Measurements from ENCODE around the gene RHBDL3. TPM values are rescaled to one million over a fixed set of nuclear protein-coding genes. Genes with fewer than 3 reads are reported as not detected.
"Not testable (repeated sequence)": the region's sequence is repeated elsewhere in the genome, so short reads cannot be mapped to it uniquely, and the experiment has no call there.

Gene RHBDL3
- total and polyA plus RNA-seq, 5 experiments from 2014 or later = not detected

DNA sequence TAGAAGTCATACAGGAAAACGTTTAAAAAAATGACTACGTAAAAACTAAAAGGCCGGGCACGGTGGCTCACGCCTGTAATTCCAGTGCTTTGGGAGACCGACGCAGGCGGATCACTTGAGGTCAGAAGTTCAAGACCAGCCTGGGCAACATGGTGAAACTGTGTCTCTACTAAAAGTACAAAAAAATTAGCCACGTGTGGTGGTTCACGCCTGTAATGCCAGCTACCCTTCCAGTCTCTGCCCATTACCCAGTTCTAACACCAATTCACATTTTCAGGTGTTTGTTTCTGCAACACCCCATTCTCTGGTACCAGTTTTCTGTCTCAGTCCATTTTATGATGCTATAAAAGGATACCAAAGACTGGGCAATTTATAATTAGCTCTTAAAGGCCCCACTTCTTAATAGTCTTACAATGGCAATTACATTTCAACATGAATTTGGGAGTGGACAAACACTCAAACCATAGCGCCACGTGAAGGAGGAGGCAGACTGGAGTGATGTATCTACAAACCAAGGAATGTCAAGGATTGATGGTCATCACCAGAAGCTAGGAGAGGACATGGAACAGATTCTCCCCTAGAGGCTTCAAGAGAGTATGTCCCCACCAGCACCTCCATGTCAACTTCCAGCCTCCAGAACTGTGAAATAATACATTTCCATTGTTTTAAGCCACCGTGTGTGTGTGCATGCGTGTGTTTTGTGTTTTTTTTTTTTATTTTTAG, 77.1 kb downstream of the RHBDL3 start:
- POLR2A ChIA-PET = interaction anchor here (0.8 to 2.2 kb wide), 5 partner anchors 7 to 442 kb away, joined by 3 to 28 read pairs (median 4); partner anchors contain the start of genes PSMD11, UTP6 and ZNF207
- Mint-ChIP-seq H3K4me3 (peak overlapping the region; percentile 85 to 97 (median 91)), H3K9me3 (no peaks in the 10 kb centered on the region), H3K36me3 (peaks cover 0 to 22% (median 0%) of the 10 kb centered on the region in 3 donors), H3K27me3 (no peaks in the 10 kb centered on the region), H3K4me1 (peaks cover 12 to 27% (median 20%) of the 10 kb centered on the region in 4 donors), H3K27ac (peak overlapping the region; percentile 89 to 98 (median 95))
- peak in 1 of 10 donors; percentile 8 for DNase-seq
- ATAC-seq = no peak

DNA sequence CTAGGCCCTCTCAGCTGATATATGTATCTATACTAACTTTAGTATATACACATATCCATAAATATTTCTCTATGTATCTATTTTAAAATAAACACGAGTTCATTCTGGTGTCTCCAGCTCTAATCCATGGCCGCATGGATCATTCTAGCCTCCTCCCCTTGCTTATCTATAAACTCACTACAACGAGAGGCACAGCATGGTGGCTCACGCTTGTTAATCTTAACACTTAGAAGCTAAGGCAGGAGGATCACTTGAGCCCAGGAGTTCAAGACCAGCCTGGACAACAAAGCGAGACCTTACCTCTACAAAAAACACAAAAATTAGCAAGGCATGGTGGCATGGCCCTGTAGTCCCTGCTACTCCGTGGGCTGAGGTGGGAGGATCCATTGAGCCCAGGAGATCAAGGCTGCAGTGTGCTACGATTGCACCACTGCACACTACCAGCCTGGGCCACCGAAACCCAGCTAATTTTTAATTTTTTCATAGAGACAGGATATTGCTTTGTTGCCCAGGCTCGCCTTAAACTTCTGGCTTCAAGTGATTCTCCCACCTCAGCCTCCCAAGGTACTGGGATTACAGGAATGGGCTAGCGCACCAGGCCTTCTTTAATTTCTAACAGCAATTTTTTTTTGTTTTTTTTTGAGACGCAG, 80.4 kb downstream of the RHBDL3 start:
- no peaks in the 10 kb centered on the region for H3K27me3 Mint-ChIP-seq
- H3K4me3 Mint-ChIP-seq = no peak overlapping the region
- H3K4me1 Mint-ChIP-seq = peaks cover 12 to 30% (median 23%) of the 10 kb centered on the region in 4 donors
- DNase-seq (no peak), ATAC-seq (no peak)
- no peaks in the 10 kb centered on the region for H3K9me3 Mint-ChIP-seq
- POLR2A ChIA-PET = no interaction called here
- H3K36me3 Mint-ChIP-seq = peaks cover 0 to 8% (median 3%) of the 10 kb centered on the region in 3 donors
- H3K27ac Mint-ChIP-seq = peak overlapping the region in 1 of 10 donors; percentile 57

DNA sequence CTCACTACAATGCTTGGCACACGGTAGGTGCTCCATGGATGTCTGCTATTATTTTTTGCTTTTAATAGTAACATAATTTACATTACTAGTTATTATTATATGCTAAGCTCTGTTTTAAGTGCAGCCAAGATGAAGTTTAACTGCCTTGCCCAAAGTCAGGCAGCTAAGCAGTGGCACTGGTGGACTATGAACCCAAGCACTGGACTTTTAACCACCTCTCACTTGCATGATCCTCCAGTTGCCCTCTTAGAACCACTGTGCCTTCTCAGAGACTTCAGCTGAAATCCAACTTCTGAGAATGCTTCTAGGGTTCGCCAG, 82.8 kb downstream of the RHBDL3 start:
- no peak for DNase-seq
- H3K4me3 Mint-ChIP-seq = peak overlapping the region in 9 of 10 donors; percentile 49 to 100 (median 73)
- POLR2A ChIA-PET = interaction anchor here (0.7 to 3.4 kb wide), 3 partner anchors 7 to 1029 kb away, joined by 3 to 28 read pairs (median 3); partner anchors contain the start of genes C17orf75 and LRRC37B
- no peak for ATAC-seq
- H3K4me1 Mint-ChIP-seq = peaks cover 10 to 33% (median 22%) of the 10 kb centered on the region in 4 donors
- H3K9me3 Mint-ChIP-seq = no peaks in the 10 kb centered on the region
- peak overlapping the region in 9 of 10 donors; percentile 21 to 100 (median 75) for H3K27ac Mint-ChIP-seq
- H3K27me3 Mint-ChIP-seq = no peaks in the 10 kb centered on the region
- peaks cover 5 to 23% (median 8%) of the 10 kb centered on the region in 3 donors for H3K36me3 Mint-ChIP-seq

DNA sequence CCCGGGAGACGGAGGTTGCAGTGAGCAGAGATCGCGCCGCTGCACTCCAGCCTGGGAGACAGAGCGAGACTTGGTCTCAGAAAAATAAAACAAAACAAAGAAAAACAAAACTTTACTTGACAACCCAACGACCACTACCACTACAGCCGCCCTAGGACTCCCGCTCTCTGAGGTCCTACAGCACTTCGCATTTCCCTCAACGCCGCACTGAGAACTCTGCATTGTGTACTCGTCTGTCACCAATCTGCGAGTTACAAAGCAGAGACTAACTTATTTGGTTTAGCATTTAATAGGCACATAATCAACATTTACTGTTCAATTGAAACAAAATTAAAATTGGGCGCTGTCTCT, 83.8 kb downstream of the RHBDL3 start:
- peak in 2 of 10 donors; percentile 6 to 19 for DNase-seq
- H3K9me3 Mint-ChIP-seq = no peaks in the 10 kb centered on the region
- peaks cover 10 to 38% (median 29%) of the 10 kb centered on the region in 4 donors for H3K4me1 Mint-ChIP-seq
- POLR2A ChIA-PET = interaction anchor here (0.6 to 3.4 kb wide), 4 partner anchors 8 to 343 kb away, joined by 3 to 28 read pairs (median 8); partner anchors contain the start of genes C17orf75, LRRC37B and PSMD11
- no peaks in the 10 kb centered on the region for H3K27me3 Mint-ChIP-seq
- peak overlapping the region; percentile 96 to 100 (median 98) for H3K4me3 Mint-ChIP-seq
- H3K36me3 Mint-ChIP-seq = peaks cover 7 to 31% (median 8%) of the 10 kb centered on the region in 3 donors
- H3K27ac Mint-ChIP-seq = peak overlapping the region; percentile 98 to 100 (median 99)
- peak; percentile 11 to 16 for ATAC-seq

DNA sequence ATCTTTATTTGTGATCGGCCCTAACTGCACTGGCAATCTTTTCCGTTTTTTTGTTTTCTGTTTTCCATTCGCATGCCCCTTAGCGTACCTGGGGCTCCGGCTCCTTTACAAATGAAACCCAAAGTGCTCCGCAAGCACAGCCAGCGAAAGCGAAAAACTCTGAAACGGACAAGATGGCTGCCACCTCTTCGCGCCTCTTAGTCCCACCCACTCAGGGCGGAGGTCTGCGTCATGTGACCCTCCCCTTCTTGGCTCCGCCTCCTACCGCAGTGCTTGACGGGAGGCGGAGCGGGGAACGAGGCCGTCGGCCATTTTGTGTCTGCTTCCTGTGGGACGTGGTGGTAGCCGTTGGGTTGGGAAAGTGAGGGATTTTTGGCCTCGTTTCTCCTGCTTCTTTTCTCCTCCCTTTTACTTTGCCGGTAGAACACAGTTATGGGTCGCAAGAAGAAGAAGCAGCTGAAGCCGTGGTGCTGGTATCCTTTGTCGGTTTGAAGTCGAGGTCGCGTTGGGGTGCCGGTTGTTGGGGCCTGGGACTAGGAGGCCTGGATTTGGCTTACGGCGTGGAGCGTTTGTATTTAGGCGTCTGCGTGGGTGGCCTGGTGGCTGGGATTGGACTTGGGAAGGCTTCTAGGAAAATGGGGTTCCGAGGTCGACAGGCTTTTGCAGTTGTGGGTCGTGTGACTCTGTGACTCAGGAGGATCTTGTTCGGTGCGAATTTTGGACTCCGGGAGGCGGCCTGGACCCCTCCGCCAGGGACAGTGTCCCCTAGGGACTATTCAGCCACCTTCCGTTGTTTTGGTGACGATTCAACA, 84.4 kb downstream of the RHBDL3 start, which contains the start of gene ZNF207:
ZNF207 (plus strand) TSS at position 304 of the 812 bp plus-strand sequence; CDS start at position 433, 129 bp downstream.
- ATAC-seq (peak; percentile 93 to 98), DNase-seq (peak; percentile 87 to 97 (median 93))
- POLR2A ChIA-PET = interaction anchor here (0.6 to 3.4 kb wide), 6 partner anchors 9 to 141 kb away, joined by 3 to 28 read pairs (median 5); partner anchors contain the start of genes C17orf75 and PSMD11
- H3K27ac Mint-ChIP-seq = peak within 1 kb of the TSS; percentile 98 to 100 (median 99)
- no peaks in the 10 kb centered on the region for H3K27me3 Mint-ChIP-seq
- H3K4me1 Mint-ChIP-seq = peaks cover 15 to 44% (median 35%) of the 10 kb centered on the region in 4 donors
- H3K9me3 Mint-ChIP-seq = no peaks in the 10 kb centered on the region
- H3K4me3 Mint-ChIP-seq = peak within 1 kb of the TSS; percentile 96 to 100 (median 98)
- peaks cover 8 to 37% (median 11%) of the 10 kb centered on the region in 3 donors for H3K36me3 Mint-ChIP-seq

DNA sequence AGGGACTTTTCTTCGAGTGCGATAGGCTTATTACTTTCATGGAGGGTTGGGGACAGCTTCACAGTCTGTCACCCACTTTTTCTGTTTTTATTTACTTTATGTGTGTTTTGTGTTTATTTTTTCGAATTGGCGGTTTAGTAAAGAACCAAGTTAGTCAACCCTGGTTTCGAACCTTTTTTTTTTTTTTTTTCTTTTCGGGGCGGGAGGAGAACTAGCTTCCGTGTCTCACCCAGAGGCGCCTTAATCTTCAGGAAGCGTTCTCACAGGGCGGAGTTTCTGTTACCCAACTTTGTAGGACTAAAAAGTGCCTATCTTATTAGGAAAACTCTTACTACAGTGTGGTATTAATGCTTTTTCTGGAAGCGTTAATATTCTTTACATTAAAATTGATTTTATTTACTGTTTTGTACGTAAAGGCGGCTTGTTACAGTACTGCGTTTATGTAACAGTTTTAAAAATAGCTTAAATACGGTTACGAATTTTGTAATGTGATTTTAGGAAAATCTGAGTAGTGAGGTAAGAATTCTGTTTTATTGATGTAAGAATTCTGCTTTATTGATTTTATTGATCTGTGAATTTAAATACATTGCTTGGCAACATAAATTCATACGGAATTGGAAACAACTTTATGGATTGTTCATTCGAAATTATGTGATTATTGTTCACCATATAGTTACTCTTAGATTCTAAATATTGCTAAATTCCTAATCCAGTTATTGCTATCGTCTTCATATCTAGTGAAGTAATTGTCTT, 85.2 kb downstream of the RHBDL3 start:
- H3K27ac Mint-ChIP-seq = peak overlapping the region; percentile 98 to 100 (median 99)
- H3K4me3 Mint-ChIP-seq = peak overlapping the region; percentile 96 to 100 (median 98)
- ATAC-seq (peak; percentile 22 to 43), DNase-seq (peak in 9 of 10 donors; percentile 26 to 71 (median 49))
- peaks cover 22 to 52% (median 42%) of the 10 kb centered on the region in 4 donors for H3K4me1 Mint-ChIP-seq
- no peaks in the 10 kb centered on the region for H3K9me3 Mint-ChIP-seq
- POLR2A ChIA-PET = interaction anchor here (0.6 to 3.4 kb wide), 9 partner anchors 9 to 140 kb away, joined by 3 to 28 read pairs (median 5); partner anchors contain the start of genes C17orf75 and PSMD11
- H3K27me3 Mint-ChIP-seq = no peaks in the 10 kb centered on the region
- H3K36me3 Mint-ChIP-seq = peaks cover 8 to 45% (median 19%) of the 10 kb centered on the region in 3 donors

DNA sequence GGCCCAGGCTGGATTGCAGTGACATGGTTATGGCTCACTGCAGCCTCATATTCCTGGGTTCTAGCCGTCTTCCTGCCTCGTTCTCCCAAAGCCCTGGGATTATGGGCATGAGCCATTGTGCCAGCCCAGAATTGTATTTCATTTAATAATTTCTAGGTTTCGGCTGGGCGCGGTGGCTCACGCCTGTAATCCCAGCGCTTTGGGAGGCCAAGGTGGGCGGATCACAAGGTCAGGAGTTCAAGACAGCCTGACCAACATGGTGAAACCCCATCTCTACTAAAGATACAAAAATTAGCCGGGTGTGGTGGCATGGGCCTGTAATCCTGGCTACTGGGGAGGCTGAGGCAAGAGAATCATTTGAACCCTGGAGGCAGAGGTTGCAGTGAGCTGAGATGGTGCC, 87.1 kb downstream of the RHBDL3 start:
- POLR2A ChIA-PET = interaction anchor here (1.3 to 1.6 kb wide), 2 partner anchors 11 to 13 kb away, joined by 3 to 4 read pairs; partner anchors contain the start of gene C17orf75
- DNase-seq, H3K27me3 Mint-ChIP-seq, ATAC-seq, H3K9me3 Mint-ChIP-seq: not testable (repeated sequence)
- Mint-ChIP-seq H3K4me1 (peaks cover 26 to 65% (median 52%) of the 10 kb centered on the region in 4 donors), H3K27ac (peak overlapping the region in 5 of 10 donors; percentile 18 to 77 (median 37)), H3K36me3 (peaks cover 8 to 58% (median 25%) of the 10 kb centered on the region in 3 donors), H3K4me3 (peak overlapping the region; percentile 96 to 100 (median 98))

DNA sequence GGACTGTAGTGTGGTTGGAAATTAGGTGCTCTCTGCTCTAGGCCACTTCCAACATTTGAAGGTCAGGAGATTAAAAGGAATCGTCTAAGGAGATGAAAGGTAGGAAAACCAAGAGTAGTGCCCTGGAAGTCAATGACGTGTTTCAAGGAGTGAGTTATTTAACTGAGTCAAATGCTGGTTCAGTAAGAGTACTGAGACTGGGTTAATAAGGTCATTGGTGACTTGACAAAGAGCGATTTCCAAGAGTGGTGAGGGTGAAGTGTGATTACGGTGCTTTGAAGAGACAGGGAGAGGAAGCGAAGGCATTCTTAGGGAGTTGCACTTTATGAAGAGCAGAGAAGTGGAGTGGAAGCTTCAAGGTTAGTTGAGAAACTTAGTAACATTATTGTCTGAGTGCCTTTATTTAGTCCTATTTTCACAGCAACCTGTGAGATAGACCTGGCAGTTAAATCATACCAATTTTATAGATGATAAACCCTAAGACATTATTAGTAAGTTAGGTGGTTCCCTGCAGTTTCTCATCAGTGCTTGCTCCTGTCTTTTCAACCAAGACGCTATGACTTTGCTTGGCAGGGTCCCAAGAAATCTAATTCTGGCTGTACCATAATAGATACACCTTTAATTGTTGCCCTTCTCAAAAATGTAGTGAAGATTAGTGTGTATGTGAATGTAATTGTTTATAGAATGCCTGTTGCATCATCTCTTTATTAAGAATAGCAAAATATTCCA, 90.2 kb downstream of the RHBDL3 start:
- H3K4me1 Mint-ChIP-seq = peaks cover 22 to 74% (median 56%) of the 10 kb centered on the region in 4 donors

DNA sequence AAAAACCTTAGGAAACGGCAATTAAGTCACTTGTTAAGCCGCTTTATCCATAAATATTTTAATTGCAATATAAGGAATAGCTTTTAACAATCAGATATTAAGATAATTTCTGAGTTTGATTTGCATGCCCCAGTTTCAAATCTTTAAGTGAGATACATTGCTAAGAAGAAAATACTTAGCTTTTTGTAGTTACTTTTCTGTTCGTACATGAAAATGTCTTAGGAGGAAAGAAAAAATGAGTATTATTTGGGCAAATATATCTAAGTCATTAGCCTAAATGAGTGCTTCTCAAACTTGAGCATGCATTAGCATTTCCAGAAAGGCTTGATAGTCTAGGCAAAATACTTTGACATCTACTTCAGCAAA, 90.7 kb downstream of the RHBDL3 start:
- Mint-ChIP-seq H3K4me1 (peaks cover 20 to 78% (median 59%) of the 10 kb centered on the region in 4 donors), H3K27me3 (no peaks in the 10 kb centered on the region), H3K4me3 (peak overlapping the region in 9 of 10 donors; percentile 31 to 91 (median 74)), H3K9me3 (no peaks in the 10 kb centered on the region), H3K27ac (peak overlapping the region in 6 of 10 donors; percentile 3 to 54 (median 21)), H3K36me3 (peaks cover 0 to 92% (median 28%) of the 10 kb centered on the region in 3 donors)
- ATAC-seq (no peak), DNase-seq (no peak)
- POLR2A ChIA-PET = no interaction called here

More for the DNA sequence above, 90.2 kb downstream of the RHBDL3 start:
- Mint-ChIP-seq H3K4me3 (peak overlapping the region; percentile 0 to 91 (median 76)), H3K36me3 (peaks cover 0 to 88% (median 28%) of the 10 kb centered on the region in 3 donors), H3K27me3 (no peaks in the 10 kb centered on the region), H3K9me3 (no peaks in the 10 kb centered on the region), H3K27ac (peak overlapping the region in 9 of 10 donors; percentile 25 to 86 (median 51))
- DNase-seq (no peak), ATAC-seq (no peak)
- POLR2A ChIA-PET = no interaction called here

DNA sequence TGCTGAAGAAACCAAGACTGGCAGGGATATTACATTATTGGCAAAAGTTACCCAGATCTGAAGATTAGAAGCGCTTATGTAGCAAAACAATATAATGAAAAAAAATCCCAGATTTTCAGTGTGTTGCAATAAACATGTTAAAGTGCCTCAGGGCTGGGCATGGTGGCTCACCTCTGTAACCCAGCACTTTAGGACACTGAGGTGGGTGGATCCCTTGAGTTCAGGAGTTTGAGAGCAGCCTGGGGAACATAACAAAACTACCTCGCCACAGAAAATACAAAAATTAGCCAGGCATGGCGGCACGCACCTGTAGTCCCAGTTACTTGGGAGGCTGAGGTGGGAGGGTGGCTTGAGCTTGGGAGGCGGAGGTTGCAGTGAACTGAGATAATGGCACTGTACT, 91.1 kb downstream of the RHBDL3 start:
- Mint-ChIP-seq H3K4me1 (peaks cover 20 to 75% (median 59%) of the 10 kb centered on the region in 4 donors), H3K9me3 (no peaks in the 10 kb centered on the region), H3K4me3 (peak overlapping the region in 9 of 10 donors; percentile 45 to 91 (median 67))

More for the DNA sequence above, 91.1 kb downstream of the RHBDL3 start:
- H3K36me3 Mint-ChIP-seq = peaks cover 0 to 91% (median 28%) of the 10 kb centered on the region in 3 donors
- H3K27ac Mint-ChIP-seq = peak overlapping the region in 7 of 10 donors; percentile 3 to 70 (median 27)
- no peak for DNase-seq
- no peaks in the 10 kb centered on the region for H3K27me3 Mint-ChIP-seq
- peak in 1 of 2 donors; percentile 35 for ATAC-seq
- POLR2A ChIA-PET = no interaction called here

Measured in naive thymus-derived CD8-positive, alpha-beta T cell (primary cell).